Measurements from ENCODE around the gene RPTOR.
"Not testable (repeated sequence)": the region's sequence is repeated elsewhere in the genome, so short reads cannot be mapped to it uniquely, and the experiment has no call there.

RPTOR gene

GRCh38 chr17:80743181-80743771 is 198.6 kb downstream of the RPTOR start:
- DNase-seq (ENCODE audit: low read depth in 2 of 2), result peak in 1 of 2 donors; percentile 35

DNA sequence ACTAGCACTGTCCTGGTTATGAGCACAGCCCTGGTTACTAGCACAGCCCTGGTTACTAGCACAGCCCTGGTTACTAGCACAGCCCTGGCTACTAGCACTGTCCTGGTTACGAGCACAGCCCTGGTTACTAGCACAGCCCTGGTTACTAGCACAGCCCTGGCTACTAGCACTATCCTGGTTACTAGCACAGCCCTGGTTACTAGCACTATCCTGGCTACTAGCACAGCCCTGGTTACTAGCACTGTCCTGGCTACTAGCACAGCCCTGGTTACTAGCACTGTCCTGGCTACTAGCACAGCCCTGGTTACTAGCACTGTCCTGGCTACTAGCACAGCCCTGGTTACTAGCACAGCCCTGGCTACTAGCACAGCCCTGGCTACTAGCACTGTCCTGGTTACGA is 199.3 kb downstream of the RPTOR start:
- not testable (repeated sequence) for DNase-seq (ENCODE audit: low read depth in 2 of 2)

DNA sequence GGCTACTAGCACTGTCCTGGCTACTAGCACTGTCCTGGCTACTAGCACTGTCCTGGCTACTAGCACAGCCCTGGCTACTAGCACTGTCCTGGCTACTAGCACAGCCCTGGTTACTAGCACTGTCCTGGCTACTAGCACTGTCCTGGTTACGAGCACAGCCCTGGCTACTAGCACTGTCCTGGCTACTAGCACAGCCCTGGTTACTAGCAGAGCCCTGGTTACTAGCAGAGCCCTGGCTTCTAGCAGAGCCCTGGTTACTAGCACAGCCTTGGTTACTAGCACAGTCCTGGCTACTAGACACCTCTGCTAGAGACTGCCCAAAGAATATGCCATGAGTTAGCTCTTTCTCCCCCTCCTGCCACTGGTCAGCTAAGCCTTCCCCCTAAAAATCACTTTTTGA is 200.1 kb downstream of the RPTOR start:
- not testable (repeated sequence) for DNase-seq (ENCODE audit: low read depth in 2 of 2)

DNA sequence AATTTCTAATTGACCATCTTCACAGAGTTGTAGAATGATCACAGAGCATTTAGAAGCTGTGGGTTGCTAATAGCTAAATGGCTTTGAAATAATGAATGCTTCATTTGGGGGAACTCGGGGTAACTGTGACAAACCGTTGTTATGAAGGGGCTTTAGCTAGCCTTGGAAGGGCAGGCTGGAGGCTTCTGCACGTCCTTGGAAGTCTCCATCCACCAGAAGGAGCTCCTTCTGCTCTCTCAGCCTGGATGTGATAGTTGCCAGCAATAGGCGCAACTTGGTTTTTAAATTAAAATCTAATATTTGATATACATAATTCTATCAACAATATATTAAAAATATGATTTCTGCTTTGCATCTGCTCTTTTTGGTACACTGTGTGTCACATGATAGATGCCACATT is 200.5 kb downstream of the RPTOR start:
- DNase-seq (ENCODE audit: low read depth in 2 of 2), result no peak

DNA sequence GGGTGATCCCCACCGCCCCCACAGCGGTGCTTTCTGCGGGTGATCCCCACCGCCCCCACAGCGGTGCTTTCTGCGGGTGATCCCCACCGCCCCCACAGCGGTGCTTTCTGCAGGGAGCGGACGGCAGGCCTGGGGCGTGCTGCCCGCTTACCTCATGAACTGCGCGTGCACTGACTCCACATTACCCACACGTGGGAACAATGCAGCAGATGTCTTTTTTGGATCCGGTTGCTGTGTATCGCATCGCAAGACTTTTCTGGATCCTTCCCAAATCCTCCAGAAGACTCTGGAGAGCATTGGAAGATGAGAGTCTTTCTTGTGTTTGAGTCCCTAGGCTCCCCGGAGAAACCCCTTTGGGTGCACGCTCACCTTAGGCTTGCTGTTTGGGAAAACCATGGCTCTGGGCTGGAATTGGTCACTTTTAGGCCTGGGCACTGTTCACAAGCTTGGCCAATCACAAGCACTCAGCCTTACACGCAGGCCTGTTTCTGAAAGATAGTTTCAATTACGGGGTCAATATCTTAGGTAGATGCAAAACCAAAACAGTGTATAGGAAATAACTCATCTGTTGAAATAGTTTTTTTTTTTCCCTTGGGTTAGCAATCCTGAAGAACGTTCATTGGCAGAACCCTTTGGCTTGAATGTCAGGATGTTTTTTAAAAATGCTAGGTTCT is 201.8 kb downstream of the RPTOR start:
- peak; percentile 17 to 25 for DNase-seq (ENCODE audit: low read depth in 2 of 2)

- DNase-seq (ENCODE audit: low read depth in 2 of 2), result no peak
Measured at GRCh38 chr17:80747469-80747868, 202.8 kb downstream of the RPTOR start.

- no peak for DNase-seq (ENCODE audit: low read depth in 2 of 2)
Measured at GRCh38 chr17:80749611-80750010, 205.0 kb downstream of the RPTOR start.

DNA sequence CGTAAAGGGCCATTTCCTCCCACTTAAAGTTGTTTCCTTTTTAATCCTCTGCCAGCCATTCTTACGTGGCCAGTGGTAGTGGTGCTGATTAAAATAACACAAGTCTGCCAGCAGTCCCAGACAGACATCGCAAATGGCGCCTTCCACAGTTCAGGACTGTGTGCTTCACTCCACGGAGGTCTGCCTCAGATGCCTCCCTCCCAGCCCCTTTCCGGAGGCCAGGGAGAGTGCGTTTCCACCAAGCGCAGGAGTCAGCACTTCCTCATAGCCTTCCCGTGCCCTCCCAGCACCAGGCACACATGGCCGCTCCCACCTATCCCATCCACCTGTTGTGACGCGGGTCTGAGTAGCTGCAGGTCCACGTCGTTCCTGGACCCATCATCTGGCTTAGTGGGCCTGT is 205.6 kb downstream of the RPTOR start:
- DNase-seq (ENCODE audit: low read depth in 2 of 2), result no peak

GRCh38 chr17:80751070-80751945 is 206.7 kb downstream of the RPTOR start:
- DNase-seq (ENCODE audit: low read depth in 2 of 2), result no peak

- DNase-seq (ENCODE audit: low read depth in 2 of 2), result no peak
Measured at GRCh38 chr17:80751946-80752581, 207.4 kb downstream of the RPTOR start.

- no peak for DNase-seq (ENCODE audit: low read depth in 2 of 2)
Measured at GRCh38 chr17:80753685-80754345, 209.2 kb downstream of the RPTOR start.

DNA sequence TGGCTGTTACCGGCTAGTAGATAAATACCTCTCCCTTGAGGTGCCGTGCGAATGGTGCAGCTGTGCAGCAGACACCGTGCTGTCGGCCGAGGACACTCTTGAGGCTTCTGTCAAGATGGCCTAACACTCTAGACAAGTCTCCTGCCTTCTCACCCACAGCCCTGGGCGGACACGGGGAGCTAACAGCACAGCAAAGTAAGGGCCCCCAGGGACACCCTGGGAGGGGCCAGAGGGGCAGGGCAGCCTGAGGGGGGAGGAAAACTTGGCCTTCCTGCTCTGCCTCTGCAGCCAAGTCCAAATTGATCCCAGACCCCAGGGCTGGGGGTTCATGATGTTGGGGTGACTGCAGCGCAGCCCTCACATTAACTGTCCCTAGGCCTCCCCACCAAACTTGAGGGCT is 210.2 kb downstream of the RPTOR start:
- DNase-seq (ENCODE audit: low read depth in 2 of 2), result no peak

GRCh38 chr17:80755650-80756405 is 211.2 kb downstream of the RPTOR start:
- DNase-seq (ENCODE audit: low read depth in 2 of 2), result no peak

DNA sequence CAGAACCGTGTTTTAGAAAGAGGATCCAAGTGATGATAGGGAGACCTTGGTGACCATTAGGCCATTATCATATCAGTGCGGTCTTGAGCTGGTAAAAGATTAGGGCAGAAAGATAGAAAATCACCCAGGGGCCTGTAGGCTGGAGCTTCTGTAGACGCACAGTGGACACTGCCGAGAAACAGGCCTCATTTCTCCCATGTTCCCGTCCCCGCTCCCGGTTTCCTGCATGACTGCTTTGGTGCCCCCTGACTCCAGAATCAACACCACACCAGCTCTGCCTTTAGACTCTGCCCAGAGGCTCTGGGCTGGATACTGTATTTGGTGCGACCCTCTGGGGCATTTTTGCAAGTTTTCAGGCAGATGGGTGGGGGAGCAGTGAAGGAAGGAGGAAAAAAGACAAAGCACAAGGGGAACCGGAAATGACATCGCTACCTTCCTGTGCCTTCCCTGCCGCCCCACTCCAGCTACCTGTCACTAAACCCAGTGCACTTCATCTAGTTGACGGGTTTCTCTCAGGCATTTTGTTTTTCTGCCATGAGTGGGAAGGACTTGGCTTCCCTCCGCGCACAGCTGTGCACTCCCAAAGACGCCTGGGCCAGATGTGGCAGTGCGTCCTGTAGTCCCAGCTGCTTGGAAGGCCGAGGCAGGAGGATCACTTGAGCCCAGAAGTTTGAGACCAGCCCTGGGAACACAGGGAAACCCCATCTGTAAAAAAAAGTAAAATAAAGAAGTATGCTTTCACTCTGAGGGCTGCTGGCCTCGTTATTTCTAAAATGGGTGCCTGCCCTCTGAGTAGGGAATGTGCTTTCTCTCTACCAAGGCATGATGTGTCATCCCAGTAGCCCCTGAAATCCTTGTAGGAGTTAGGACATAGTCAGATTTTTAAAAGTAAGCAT is 214.1 kb downstream of the RPTOR start:
- no peak for DNase-seq (ENCODE audit: low read depth in 2 of 2)

- peak in 1 of 2 donors; percentile 24 for DNase-seq (ENCODE audit: low read depth in 2 of 2)
Measured at GRCh38 chr17:80759377-80759673, 214.7 kb downstream of the RPTOR start.

DNA sequence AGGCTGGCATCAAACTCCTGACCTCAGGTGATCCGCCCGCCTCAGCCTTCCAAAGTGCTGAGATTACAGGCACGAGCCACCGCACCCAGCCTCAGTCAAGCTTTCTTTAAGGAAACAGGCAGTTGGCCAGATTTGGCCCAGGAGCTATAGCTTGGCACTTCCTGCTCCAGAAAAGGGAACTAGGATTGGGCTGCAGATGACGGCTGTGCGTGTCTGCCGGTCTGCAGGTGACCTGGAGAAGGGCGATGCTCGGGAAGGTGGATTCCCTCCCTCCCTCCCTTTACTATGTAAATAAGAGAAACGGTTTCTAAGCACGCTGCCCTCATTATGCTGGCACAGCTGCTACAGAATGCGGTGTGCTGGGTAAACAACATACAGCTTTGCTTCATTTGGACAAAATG is 215.9 kb downstream of the RPTOR start:
- no peak for DNase-seq (ENCODE audit: low read depth in 2 of 2)

GRCh38 chr17:80761110-80761871 is 216.7 kb downstream of the RPTOR start:
- DNase-seq (ENCODE audit: low read depth in 2 of 2), result peak; percentile 68 to 73

DNA sequence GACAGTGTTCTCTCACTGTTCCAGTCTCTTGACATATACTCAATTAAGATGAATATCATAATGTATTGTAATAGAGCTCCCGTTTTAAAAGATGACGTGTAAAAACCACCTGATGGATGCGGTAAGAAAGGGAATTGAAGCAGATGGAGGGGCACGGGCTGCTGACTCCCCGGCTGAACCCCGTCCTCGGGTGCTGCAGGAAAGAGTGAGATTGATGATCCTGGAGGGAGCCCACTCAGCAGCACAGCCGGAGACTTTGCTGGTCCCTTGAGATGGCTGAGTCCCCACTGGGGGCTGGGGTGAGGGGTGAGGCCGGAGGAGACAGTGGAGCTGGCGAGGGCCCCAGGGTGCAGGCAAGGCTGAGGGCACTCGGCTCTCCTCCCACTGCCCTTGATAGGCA is 217.4 kb downstream of the RPTOR start:
- no peak for DNase-seq (ENCODE audit: low read depth in 2 of 2)

- no peak for DNase-seq (ENCODE audit: low read depth in 2 of 2)
Measured at GRCh38 chr17:80763293-80763867, 218.7 kb downstream of the RPTOR start.

Data from stimulated activated CD8-positive, alpha-beta memory T cell treated with anti-CD3 and anti-CD28 coated beads, Interleukin-15, amount 100 ng/mL, for 48 hours (primary cell).